ENCODE measurements around the gene MED29. TPM values are rescaled to one million over a fixed set of nuclear protein-coding genes. Genes with fewer than 3 reads are reported as not detected.

MED29 gene
- total RNA-seq, 1 experiment from 2014 or later, result 42.9 TPM

DNA sequence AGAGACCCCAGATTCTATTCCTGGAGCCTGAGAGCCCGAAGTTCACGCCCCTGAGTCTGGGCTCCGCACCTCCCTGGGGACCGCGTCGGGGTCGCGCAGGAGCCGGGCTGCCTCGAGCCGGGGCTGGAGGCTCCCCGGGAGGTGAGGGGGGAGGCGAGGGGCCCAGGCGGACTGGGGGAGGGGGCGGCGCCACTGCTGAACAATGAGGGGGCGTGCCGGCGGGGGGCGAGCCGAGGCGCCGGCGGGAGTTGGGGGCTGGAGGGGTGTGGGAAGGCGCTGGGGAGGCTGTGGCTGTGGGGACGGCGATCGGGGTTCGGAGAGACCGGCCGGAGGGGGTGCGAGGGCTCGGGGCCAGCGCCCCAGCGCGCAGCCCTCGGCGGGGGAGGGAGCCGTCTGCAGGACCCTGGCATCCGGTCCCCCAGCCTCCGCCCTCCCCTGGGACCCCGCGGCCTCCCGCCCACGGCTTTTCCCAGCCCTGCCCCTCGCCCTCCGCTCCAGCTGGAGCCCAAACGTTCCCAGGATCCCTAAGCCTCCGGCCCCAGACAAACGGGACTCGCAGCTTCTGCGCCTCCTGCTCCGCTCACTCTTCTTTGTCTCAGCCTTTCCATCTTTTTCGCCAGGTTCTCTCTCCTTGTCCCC lies 22.2 kb downstream of the MED29 start:
- Mint-ChIP-seq H3K27ac (peak overlapping the region; percentile 92), H3K4me3 (peak overlapping the region; percentile 99), H3K9me3 (no peaks in the 10 kb centered on the region), H3K36me3 (peaks cover 13% of the 10 kb centered on the region), H3K4me1 (peaks cover 40% of the 10 kb centered on the region), H3K27me3 (ENCODE audit: low read depth) (no peaks in the 10 kb centered on the region)
- ChIA-PET CTCF (interaction anchor here (0.6 to 2.2 kb wide), 15 partner anchors 9 to 138 kb away, joined by 3 to 12 read pairs (median 4); partner anchors contain the start of genes RPS16, SAMD4B and SUPT5H), POLR2A (interaction anchor here (0.9 to 2.2 kb wide), 5 partner anchors 10 to 32 kb away, joined by 3 to 17 read pairs (median 3); partner anchors contain the start of genes MED29, PAF1, RPS16 and SUPT5H)
- TF ChIP-seq TEAD1 (CRISPR knock-in tag; IDR thresholded peaks at IDR 0.05) (peak; percentile 14; the same call in 1 of the 2 replicates), ARID4B (CRISPR knock-in tag; IDR thresholded peaks at IDR 0.05; ENCODE audit: borderline replicate concordance) (peak; percentile 53; the same call in 1 of the 2 replicates), ZNF138 (CRISPR knock-in tag; conservative IDR thresholded peaks at IDR 0.05) (no peak), TEAD4 (CRISPR knock-in tag; IDR thresholded peaks at IDR 0.05) (no peak), ZNF416 (CRISPR knock-in tag; IDR thresholded peaks at IDR 0.05) (no peak), ATF6 (CRISPR knock-in tag; IDR thresholded peaks at IDR 0.05) (no peak), CREM (CRISPR knock-in tag; IDR thresholded peaks at IDR 0.05) (no peak), FOXK1 (CRISPR knock-in tag; IDR thresholded peaks at IDR 0.05) (no peak), FOXP1 (CRISPR knock-in tag; IDR thresholded peaks at IDR 0.05; ENCODE audit: borderline replicate concordance) (no peak)
- TF ChIP-seq, protein P1, sequence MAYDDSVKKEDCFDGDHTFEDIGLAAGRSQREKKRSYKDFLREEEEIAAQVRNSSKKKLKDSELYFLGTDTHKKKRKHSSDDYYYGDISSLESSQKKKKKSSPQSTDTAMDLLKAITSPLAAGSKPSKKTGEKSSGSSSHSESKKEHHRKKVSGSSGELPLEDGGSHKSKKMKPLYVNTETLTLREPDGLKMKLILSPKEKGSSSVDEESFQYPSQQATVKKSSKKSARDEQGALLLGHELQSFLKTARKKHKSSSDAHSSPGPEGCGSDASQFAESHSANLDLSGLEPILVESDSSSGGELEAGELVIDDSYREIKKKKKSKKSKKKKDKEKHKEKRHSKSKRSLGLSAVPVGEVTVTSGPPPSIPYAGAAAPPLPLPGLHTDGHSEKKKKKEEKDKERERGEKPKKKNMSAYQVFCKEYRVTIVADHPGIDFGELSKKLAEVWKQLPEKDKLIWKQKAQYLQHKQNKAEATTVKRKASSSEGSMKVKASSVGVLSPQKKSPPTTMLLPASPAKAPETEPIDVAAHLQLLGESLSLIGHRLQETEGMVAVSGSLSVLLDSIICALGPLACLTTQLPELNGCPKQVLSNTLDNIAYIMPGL (CRISPR knock-in tag; IDR thresholded peaks at IDR 0.05), result peak; percentile 2; the same call in 1 of the 2 replicates
- TF ChIP-seq, protein P2, sequence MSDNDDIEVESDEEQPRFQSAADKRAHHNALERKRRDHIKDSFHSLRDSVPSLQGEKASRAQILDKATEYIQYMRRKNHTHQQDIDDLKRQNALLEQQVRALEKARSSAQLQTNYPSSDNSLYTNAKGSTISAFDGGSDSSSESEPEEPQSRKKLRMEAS (CRISPR knock-in tag; IDR thresholded peaks at IDR 0.05), result 0 out of 2 replicates have a peak, but pooled peaks have one; percentile 30
- no peak for ATAC-seq
- DNase-seq (ENCODE audit: low spot score), result peak; percentile 65

GRCh38 chr19:39413911-39414608 lies 22.9 kb downstream of the MED29 start:
- H3K36me3 Mint-ChIP-seq, result peaks cover 13% of the 10 kb centered on the region
- DNase-seq (ENCODE audit: low spot score), result no peak

More at GRCh38 chr19:39413911-39414608, 22.9 kb downstream of the MED29 start:
- Mint-ChIP-seq H3K4me3 (peak overlapping the region; percentile 99), H3K27ac (peak overlapping the region; percentile 92), H3K9me3 (no peaks in the 10 kb centered on the region), H3K4me1 (peaks cover 34% of the 10 kb centered on the region), H3K27me3 (ENCODE audit: low read depth) (no peaks in the 10 kb centered on the region)
- TF ChIP-seq CDX4 (CRISPR knock-in tag; IDR thresholded peaks at IDR 0.05; ENCODE audit: borderline replicate concordance) (no peak), ATF3 (CRISPR knock-in tag; conservative IDR thresholded peaks at IDR 0.05) (no peak), FOXK1 (CRISPR knock-in tag; IDR thresholded peaks at IDR 0.05) (0 out of 2 replicates have a peak, but pooled peaks have one; percentile 20), GTF2I (CRISPR knock-in tag; conservative IDR thresholded peaks at IDR 0.05) (0 out of 2 replicates have a peak, but pooled peaks have one; percentile 11), ETV6 (CRISPR knock-in tag; IDR thresholded peaks at IDR 0.05) (0 out of 2 replicates have a peak, but pooled peaks have one; percentile 44), ZNF423 (CRISPR knock-in tag; IDR thresholded peaks at IDR 0.05) (no peak)
- TF ChIP-seq, protein P1 (CRISPR knock-in tag; IDR thresholded peaks at IDR 0.05), result 0 out of 2 replicates have a peak, but pooled peaks have one; percentile 15
- POLR2A ChIA-PET, result interaction anchor here (0.5 to 2.2 kb wide), 7 partner anchors 10 to 31 kb away, joined by 3 to 17 read pairs (median 3); partner anchors contain the start of genes MED29, PAF1, RPS16 and SUPT5H
- ATAC-seq, result no peak
- CTCF ChIA-PET, result interaction anchor here (0.6 to 2.2 kb wide), 17 partner anchors 9 to 215 kb away, joined by 3 to 12 read pairs (median 4); partner anchors contain the start of genes MED29, PAF1, RPS16 and SAMD4B

All from WTC11 (cell line).